ENCODE data around the gene NPHS1. TPM values are rescaled to one million over a fixed set of nuclear protein-coding genes. Genes with fewer than 3 reads are reported as not detected.

Gene NPHS1
- total RNA-seq, 3 donors from 2014 or later, result 0.09 TPM; not detected in 2

- no peak for ATAC-seq
- intact Hi-C loops (cut with DNase I, micrococcal nuclease), result no loop called here
- H3K4me1 ChIP-seq (ENCODE audit: low read depth), result no peaks in the 10 kb centered on the region
- H3K9me3 ChIP-seq, result no peaks in the 10 kb centered on the region
- no peak overlapping the region for H3K4me3 ChIP-seq
- DNase-seq, result peak in 1 of 3 donors; percentile 10
- no peak for TF ChIP-seq CTCF (IDR thresholded peaks at IDR 0.05)
- H3K36me3 ChIP-seq (ENCODE audit: low read depth), result no peaks in the 10 kb centered on the region
Measured at GRCh38 chr19:35779033-35779432, 73.3 kb downstream of the NPHS1 start.

- intact Hi-C loops (cut with DNase I, micrococcal nuclease), result no loop called here
- ATAC-seq (no peak), DNase-seq (no peak)
- Histone ChIP-seq H3K9me3 (no peaks in the 10 kb centered on the region), H3K36me3 (ENCODE audit: low read depth) (no peaks in the 10 kb centered on the region), H3K4me3 (no peak overlapping the region), H3K4me1 (ENCODE audit: low read depth) (no peaks in the 10 kb centered on the region)
- TF ChIP-seq CTCF (IDR thresholded peaks at IDR 0.05), result no peak
Measured at GRCh38 chr19:35777961-35778360, 74.3 kb downstream of the NPHS1 start.

GRCh38 chr19:35777086-35777841 lies 75.0 kb downstream of the NPHS1 start:
- no peak overlapping the region for H3K4me3 ChIP-seq
- no peak for ATAC-seq
- intact Hi-C loops (cut with DNase I, micrococcal nuclease), result no loop called here
- peak in 1 of 3 donors; percentile 23 for DNase-seq
- H3K9me3 ChIP-seq, result no peaks in the 10 kb centered on the region
- no peaks in the 10 kb centered on the region for H3K4me1 ChIP-seq (ENCODE audit: low read depth)
- TF ChIP-seq CTCF (IDR thresholded peaks at IDR 0.05), result no peak
- H3K36me3 ChIP-seq (ENCODE audit: low read depth), result no peaks in the 10 kb centered on the region

- Histone ChIP-seq H3K36me3 (ENCODE audit: low read depth) (no peaks in the 10 kb centered on the region), H3K9me3 (no peaks in the 10 kb centered on the region), H3K4me3 (no peak overlapping the region), H3K4me1 (ENCODE audit: low read depth) (no peaks in the 10 kb centered on the region)
- TF ChIP-seq CTCF (IDR thresholded peaks at IDR 0.05), result no peak
- ATAC-seq (no peak), DNase-seq (no peak)
- intact Hi-C loops (cut with DNase I, micrococcal nuclease), result no loop called here
Measured at GRCh38 chr19:35776102-35776788, 76.1 kb downstream of the NPHS1 start.

Other genes starting within 250 kb of the NPHS1 start
- 10 to 100 TPM in 1 of 3 donors, 1 to 10 TPM in 2; 6.4 to 13.2 (median 9.0) TPM for gene HAUS5, start 239.8 kb downstream of the NPHS1 start, total RNA-seq
- 10 to 100 TPM; 67.4 to 73.3 (median 67.6) TPM for gene RBM42, start 223.5 kb downstream of the NPHS1 start, total RNA-seq
- 1 to 10 TPM in 2 of 3 donors, under 1 TPM in 1; 0.76 to 2.0 (median 1.1) TPM for gene ETV2, start 210.8 kb downstream of the NPHS1 start, total RNA-seq
- gene COX6B1, start 204.2 kb downstream of the NPHS1 start, total RNA-seq, result 100 to 1,000 TPM; 460 to 939 (median 669) TPM
- gene UPK1A, start 186.0 kb downstream of the NPHS1 start, total RNA-seq, result not detected
- under 1 TPM in 1 of 3 donors, not detected in 2; 0.27 TPM for gene ZBTB32, start 147.9 kb downstream of the NPHS1 start, total RNA-seq
- gene KMT2B, start 134.5 kb downstream of the NPHS1 start, total RNA-seq, result 10 to 100 TPM; 35.9 to 49.2 (median 37.5) TPM
- 10 to 100 TPM in 1 of 3 donors, 1 to 10 TPM in 2; 5.3 to 14.6 (median 8.2) TPM for gene IGFLR1, start 110.1 kb downstream of the NPHS1 start, total RNA-seq
- gene U2AF1L4, start 107.1 kb downstream of the NPHS1 start, total RNA-seq, result 10 to 100 TPM; 19.7 to 32.4 (median 32.1) TPM
- 10 to 100 TPM; 56.7 to 92.1 (median 90.2) TPM for gene PSENEN, start 106.9 kb downstream of the NPHS1 start, total RNA-seq
- 10 to 100 TPM in 1 of 3 donors, 1 to 10 TPM in 2; 7.6 to 14.3 (median 8.6) TPM for gene LIN37, start 103.9 kb downstream of the NPHS1 start, total RNA-seq
- gene HSPB6, start 95.5 kb downstream of the NPHS1 start, total RNA-seq, result 100 to 1,000 TPM in 1 of 3 donors, 10 to 100 TPM in 1, 1 to 10 TPM in 1; 3.9 to 122 (median 22.9) TPM
- 10 to 100 TPM; 21.7 to 26.5 (median 26.0) TPM for gene PROSER3, start 94.3 kb downstream of the NPHS1 start, total RNA-seq
- gene ARHGAP33, start 76.9 kb downstream of the NPHS1 start, total RNA-seq, result 10 to 100 TPM; 14.4 to 16.0 (median 14.6) TPM
- gene PRODH2, start 39.7 kb downstream of the NPHS1 start, total RNA-seq, result not detected
- gene KIRREL2, start 4.4 kb upstream of the NPHS1 start, total RNA-seq, result under 1 TPM in 1 of 3 donors, not detected in 2; 0.09 TPM
- 10 to 100 TPM in 1 of 3 donors, 1 to 10 TPM in 2; 1.6 to 13.2 (median 1.9) TPM for gene APLP1, start 16.1 kb upstream of the NPHS1 start, total RNA-seq
- gene NFKBID, start 48.0 kb upstream of the NPHS1 start, total RNA-seq, result 10 to 100 TPM in 2 of 3 donors, 1 to 10 TPM in 1; 8.7 to 16.6 (median 12.3) TPM
- 1 to 10 TPM; 4.6 to 8.2 (median 7.9) TPM for gene HCST, start 50.0 kb upstream of the NPHS1 start, total RNA-seq
- 10 to 100 TPM; 15.7 to 50.2 (median 45.0) TPM for gene TYROBP, start 55.8 kb upstream of the NPHS1 start, total RNA-seq
- gene LRFN3, start 83.9 kb upstream of the NPHS1 start, total RNA-seq, result 10 to 100 TPM; 10.5 to 14.0 (median 10.5) TPM
- 10 to 100 TPM; 18.1 to 22.0 (median 19.1) TPM for gene SDHAF1, start 142.7 kb upstream of the NPHS1 start, total RNA-seq
- 1 to 10 TPM; 3.5 to 7.9 (median 6.9) TPM for gene SYNE4, start 156.3 kb upstream of the NPHS1 start, total RNA-seq
- gene ALKBH6, start 161.7 kb upstream of the NPHS1 start, total RNA-seq, result 10 to 100 TPM; 20.2 to 24.1 (median 22.0) TPM
- 10 to 100 TPM in 1 of 3 donors, 1 to 10 TPM in 2; 4.6 to 68.9 (median 8.1) TPM for gene CLIP3, start 180.4 kb upstream of the NPHS1 start, total RNA-seq
- gene THAP8, start 201.8 kb upstream of the NPHS1 start, total RNA-seq, result 10 to 100 TPM in 1 of 3 donors, 1 to 10 TPM in 2; 3.7 to 10.1 (median 4.4) TPM
- 1 to 10 TPM; 1.6 to 4.1 (median 1.9) TPM for gene WDR62, start 202.4 kb upstream of the NPHS1 start, total RNA-seq

Measured in mucosa of descending colon (tissue), 3 donors.